Retinal pigment epithelial cell (primary cell): ENCODE measurements around the gene VEZF1.
"Not testable (repeated sequence)": the region's sequence is repeated elsewhere in the genome, so short reads cannot be mapped to it uniquely, and the experiment has no call there.

Source experiments
- DNase-seq: peaks from one replicate; pipeline ENCODE4 v3.0.0-alpha.2; 2010; ENCODE audit warnings: low read depth
- H3K4me3 ChIP-seq: 2 replicates; pipeline ENCODE4 v1.5.1; 2011; ENCODE audit warnings: mild to moderate bottlenecking, low read length, control low read depth, moderate library complexity
- TF ChIP-seq, protein P1 (sequence below): conservative IDR thresholded peaks from 2 replicates; pipeline ENCODE4 v1.5.1; 2011; ENCODE audit warnings: low read depth, low read length, control low read depth, inconsistent platforms

The VEZF1 gene

GRCh38 chr17:57963149-57963511 is 24.9 kb downstream of the VEZF1 start:
- TF ChIP-seq, protein P1, sequence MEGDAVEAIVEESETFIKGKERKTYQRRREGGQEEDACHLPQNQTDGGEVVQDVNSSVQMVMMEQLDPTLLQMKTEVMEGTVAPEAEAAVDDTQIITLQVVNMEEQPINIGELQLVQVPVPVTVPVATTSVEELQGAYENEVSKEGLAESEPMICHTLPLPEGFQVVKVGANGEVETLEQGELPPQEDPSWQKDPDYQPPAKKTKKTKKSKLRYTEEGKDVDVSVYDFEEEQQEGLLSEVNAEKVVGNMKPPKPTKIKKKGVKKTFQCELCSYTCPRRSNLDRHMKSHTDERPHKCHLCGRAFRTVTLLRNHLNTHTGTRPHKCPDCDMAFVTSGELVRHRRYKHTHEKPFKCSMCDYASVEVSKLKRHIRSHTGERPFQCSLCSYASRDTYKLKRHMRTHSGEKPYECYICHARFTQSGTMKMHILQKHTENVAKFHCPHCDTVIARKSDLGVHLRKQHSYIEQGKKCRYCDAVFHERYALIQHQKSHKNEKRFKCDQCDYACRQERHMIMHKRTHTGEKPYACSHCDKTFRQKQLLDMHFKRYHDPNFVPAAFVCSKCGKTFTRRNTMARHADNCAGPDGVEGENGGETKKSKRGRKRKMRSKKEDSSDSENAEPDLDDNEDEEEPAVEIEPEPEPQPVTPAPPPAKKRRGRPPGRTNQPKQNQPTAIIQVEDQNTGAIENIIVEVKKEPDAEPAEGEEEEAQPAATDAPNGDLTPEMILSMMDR: no peak
- no peak for DNase-seq

DNA sequence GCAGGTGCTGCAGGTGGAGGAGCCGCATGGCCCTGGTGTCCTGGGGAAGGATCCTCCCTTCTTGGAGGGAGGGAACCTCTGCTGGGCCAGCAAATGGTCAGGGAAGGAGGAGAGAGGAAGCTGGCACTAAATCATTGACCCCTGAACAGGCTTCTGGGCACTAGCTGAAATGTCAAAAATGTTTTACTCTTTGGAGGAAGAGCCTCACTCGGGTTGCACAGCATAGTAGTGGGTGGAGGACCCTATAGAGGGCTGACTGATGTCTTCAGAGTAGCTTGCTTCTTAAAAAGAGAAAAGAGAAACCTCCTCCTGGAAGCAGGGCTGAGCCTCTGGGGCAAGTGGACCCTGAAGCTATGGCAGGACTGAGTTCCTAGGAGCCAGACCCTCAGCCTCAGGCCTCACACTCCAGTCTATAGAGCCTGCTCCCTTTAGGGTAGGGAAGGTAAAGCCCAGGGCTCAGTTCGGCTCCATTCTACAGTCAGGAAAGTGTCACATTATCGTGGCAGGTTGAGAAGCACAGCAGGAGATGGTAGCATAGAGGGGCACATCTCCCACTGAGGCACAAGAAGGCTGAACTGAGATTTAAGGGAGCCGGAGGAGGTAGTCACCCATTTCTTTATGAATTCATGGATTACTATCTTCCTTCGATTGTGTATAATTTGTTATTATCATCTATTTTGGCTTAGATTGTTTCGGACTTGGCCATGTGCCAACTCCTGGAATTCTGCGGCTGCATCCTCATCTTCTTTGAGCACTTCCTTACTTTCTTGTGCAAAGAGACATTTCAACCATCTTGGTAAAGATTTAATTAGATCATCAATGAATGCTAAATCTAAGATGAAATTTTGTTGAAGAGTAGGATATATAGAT is 25.5 kb downstream of the VEZF1 start:
- H3K4me3 ChIP-seq: no peak overlapping the region
- DNase-seq: no peak
- TF ChIP-seq, protein P1: no peak

More at GRCh38 chr17:57963149-57963511, 24.9 kb downstream of the VEZF1 start:
- H3K4me3 ChIP-seq: no peak overlapping the region

GRCh38 chr17:57959929-57960328 is 28.1 kb downstream of the VEZF1 start:
- no peak overlapping the region for H3K4me3 ChIP-seq
- DNase-seq: no peak

DNA sequence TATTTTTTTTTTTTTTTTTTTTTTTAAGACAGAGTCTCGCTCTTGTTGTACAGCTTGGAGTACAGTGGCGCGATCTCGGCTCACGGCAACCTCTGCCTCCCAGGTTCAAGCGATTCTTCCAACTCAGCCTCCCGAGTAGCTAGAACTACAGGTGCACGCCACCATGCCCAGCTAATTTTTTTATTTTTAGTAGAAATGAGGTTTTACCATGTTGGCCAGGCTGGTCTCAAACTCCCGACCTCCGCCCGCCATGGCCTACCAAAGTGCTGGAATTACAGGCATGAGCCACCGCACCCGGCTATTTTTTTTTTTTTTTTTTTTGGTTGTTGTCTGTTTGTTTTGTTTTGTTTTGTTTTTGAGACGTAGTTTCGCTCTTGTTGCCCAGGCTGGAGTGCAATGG is 29.7 kb downstream of the VEZF1 start:
- not testable (repeated sequence) for H3K4me3 ChIP-seq, DNase-seq

More at GRCh38 chr17:57959929-57960328, 28.1 kb downstream of the VEZF1 start:
- TF ChIP-seq, protein P1: no peak

DNA sequence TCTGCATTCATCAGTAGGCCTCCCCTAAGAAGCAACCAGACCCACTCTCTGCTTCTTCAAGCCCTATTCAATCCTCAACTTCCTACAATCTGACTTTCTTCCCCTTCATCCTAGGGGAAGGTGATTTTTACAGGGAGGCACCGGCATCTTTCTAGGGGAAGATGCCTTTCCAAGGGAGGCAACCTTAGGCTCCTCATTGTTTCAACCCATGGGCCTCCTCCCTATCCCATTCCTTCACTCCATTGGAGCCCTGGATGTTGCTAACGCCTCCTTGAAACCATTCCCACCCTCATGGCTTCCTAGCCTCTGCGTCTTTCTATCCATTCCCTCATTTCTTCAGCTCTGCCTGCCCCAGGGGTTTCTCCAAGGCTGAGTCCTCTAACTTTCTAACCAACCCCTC is 30.2 kb downstream of the VEZF1 start:
- no peak for DNase-seq
- TF ChIP-seq, protein P1: no peak
- no peak overlapping the region for H3K4me3 ChIP-seq

DNA sequence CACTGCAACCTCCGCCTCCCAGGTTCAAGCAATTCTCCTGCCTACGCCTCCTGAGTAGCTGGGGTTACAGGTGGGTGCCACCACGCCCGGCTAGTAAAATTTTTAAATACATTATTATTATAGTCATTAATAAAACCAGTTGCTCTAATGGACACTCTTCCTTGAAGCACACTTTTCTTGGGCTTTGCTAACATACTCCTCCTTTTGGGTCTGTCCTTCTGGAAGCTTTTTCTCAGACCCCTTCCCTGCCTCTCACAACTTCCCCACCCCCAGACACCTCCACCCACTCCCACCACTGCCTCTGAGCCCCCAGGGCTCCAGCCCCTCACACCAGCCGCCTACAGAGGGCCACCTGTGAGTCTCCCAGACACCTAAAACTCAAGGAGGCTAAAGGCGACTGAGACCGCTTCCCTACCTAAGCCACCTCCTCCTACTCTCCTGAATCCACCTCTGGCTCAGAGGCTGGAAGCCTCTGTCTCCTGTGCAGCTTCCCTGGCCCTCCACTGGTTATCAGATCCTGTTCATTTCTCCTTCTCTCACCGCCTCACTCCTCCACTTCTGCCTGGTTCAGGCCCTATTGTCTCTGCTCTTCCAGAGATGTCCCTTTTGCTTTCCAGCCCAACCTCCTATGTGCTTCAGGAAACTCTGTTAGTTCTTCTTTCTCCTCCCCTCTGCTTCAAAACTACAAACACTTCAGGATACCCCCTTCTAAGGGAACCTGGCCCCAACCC is 30.8 kb downstream of the VEZF1 start:
- no peak overlapping the region for H3K4me3 ChIP-seq
- DNase-seq: no peak
- TF ChIP-seq, protein P1: no peak

DNA sequence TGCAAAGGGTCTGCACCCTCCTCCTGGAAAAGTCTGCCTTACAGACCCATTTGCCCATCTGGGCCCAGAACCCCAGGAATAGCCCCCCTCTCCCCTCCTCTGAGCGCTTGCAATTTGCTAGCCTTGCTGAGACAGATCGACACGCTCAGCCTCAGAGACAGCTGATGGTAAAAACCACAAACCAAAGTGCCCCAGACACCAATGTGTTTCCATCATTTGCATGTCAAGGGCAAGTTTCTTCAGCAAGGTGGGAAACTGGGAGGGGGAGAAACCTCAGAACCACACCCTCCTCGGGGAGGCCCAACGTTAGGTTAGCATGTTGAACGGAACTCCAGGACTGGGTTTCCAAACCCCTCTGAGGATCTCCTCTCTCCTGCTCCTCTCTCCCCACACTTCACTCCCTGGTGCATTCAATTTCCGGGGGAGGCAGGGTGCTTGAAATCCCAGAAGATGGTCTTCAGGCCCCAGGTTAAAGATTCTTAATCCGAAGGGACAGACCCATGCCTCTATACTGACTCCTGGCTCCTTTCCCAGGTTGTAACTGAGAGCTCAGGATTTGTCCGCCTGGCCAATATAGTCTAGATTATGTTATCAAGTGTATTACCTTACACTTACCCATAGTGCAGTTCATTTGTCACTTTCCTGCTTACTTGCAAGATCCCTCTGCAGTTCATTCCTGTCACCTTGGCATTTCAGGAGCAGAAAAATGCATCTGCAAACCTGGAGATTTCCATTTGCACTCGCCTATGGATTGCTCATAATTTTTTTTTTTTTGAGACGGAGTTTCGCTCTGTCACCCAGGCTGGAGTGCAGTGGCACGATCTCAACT is 31.5 kb downstream of the VEZF1 start:
- no peak overlapping the region for H3K4me3 ChIP-seq
- TF ChIP-seq, protein P1: no peak
- DNase-seq: no peak
